Measurements from ENCODE around the gene RABEP2.

DNA sequence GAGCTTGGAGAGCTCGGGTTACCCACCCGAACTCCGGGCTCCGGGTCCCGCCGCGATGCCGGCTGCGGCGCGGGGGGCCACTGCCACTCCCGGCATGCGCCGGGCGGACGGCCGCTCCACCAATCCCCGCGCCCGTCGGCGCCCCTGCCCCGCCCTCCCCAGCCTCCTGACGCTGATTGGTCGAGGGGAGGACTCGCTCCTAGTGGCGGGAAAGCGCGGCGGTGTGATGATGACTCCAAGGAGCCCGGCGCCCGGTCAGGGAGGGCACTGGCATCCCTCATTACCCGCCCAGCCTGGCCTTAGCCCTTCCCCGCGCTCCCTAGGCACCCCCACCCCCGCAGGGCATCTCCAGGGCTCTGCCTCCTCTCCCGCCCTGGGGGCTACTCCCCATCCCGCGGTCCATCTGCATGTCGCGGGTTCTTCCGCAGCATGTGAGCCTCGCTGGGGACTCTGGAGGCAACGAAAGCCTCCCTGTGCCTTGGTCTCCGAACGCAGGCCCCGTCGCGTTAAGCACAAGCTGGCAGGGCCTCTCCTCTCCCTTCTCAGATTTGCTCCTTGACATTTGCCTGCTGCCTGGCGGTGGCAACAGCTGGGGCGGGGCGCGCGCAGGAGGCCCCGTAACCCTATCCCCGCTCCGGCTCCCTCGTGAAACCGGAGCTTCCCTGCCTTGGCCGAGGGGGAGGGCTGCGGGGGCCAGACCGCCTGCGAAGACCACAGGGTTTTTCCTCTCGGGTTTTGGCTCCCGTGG, 45.0 kb downstream of the RABEP2 start:
- TF ChIP-seq, protein P1, sequence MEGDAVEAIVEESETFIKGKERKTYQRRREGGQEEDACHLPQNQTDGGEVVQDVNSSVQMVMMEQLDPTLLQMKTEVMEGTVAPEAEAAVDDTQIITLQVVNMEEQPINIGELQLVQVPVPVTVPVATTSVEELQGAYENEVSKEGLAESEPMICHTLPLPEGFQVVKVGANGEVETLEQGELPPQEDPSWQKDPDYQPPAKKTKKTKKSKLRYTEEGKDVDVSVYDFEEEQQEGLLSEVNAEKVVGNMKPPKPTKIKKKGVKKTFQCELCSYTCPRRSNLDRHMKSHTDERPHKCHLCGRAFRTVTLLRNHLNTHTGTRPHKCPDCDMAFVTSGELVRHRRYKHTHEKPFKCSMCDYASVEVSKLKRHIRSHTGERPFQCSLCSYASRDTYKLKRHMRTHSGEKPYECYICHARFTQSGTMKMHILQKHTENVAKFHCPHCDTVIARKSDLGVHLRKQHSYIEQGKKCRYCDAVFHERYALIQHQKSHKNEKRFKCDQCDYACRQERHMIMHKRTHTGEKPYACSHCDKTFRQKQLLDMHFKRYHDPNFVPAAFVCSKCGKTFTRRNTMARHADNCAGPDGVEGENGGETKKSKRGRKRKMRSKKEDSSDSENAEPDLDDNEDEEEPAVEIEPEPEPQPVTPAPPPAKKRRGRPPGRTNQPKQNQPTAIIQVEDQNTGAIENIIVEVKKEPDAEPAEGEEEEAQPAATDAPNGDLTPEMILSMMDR (conservative IDR thresholded peaks at IDR 0.05 in 1 of 2, IDR thresholded peaks at IDR 0.05 in 1 of 2; ENCODE audit: low read depth in 1 of 2, low read length in 2 of 2): no peak
- TF ChIP-seq EZH2 (IDR thresholded peaks at IDR 0.05; ENCODE audit: low read length, missing control alignments): no peak
